NCI-H2196 (cell line): ENCODE results near the gene CADM2.

ENCODE experiments used
- DNase-seq: peaks from one replicate; lab custom pipeline; 2025; ENCODE audit not compliant: unreplicated experiment; lab: John Stamatoyannopoulos, UW

CADM2 gene

GRCh38 chr3:84983490-84983889 is 24.7 kb downstream of the CADM2 start:
- DNase-seq = no peak

- DNase-seq = no peak
Measured at GRCh38 chr3:84984429-84984828, 25.6 kb downstream of the CADM2 start.

- no peak for DNase-seq
Measured at GRCh38 chr3:84985795-84986194, 27.0 kb downstream of the CADM2 start.

GRCh38 chr3:84987706-84988504 is 29.1 kb downstream of the CADM2 start:
- no peak for DNase-seq

GRCh38 chr3:84989102-84989501 is 30.3 kb downstream of the CADM2 start:
- no peak for DNase-seq

GRCh38 chr3:84991422-84991900 is 32.7 kb downstream of the CADM2 start:
- DNase-seq = no peak

GRCh38 chr3:84993956-84994355 is 35.2 kb downstream of the CADM2 start:
- no peak for DNase-seq

- no peak for DNase-seq
Measured at GRCh38 chr3:84998545-84998944, 39.8 kb downstream of the CADM2 start.

GRCh38 chr3:85003479-85003878 is 44.7 kb downstream of the CADM2 start:
- DNase-seq = no peak

- no peak for DNase-seq
Measured at GRCh38 chr3:85004147-85004546, 45.4 kb downstream of the CADM2 start.

GRCh38 chr3:85005946-85006345 is 47.2 kb downstream of the CADM2 start:
- no peak for DNase-seq

- DNase-seq = no peak
Measured at GRCh38 chr3:85007195-85008094, 48.7 kb downstream of the CADM2 start.

- DNase-seq = no peak
Measured at GRCh38 chr3:85020828-85021227, 62.0 kb downstream of the CADM2 start.

GRCh38 chr3:85030052-85030451 is 71.3 kb downstream of the CADM2 start:
- DNase-seq = no peak

GRCh38 chr3:85037203-85037602 is 78.4 kb downstream of the CADM2 start:
- DNase-seq = no peak

- no peak for DNase-seq
Measured at GRCh38 chr3:85041001-85041400, 82.2 kb downstream of the CADM2 start.

- DNase-seq = no peak
Measured at GRCh38 chr3:85041562-85042055, 82.8 kb downstream of the CADM2 start.

- no peak for DNase-seq
Measured at GRCh38 chr3:85050821-85051220, 92.0 kb downstream of the CADM2 start.

- DNase-seq = no peak
Measured at GRCh38 chr3:85051786-85052185, 93.0 kb downstream of the CADM2 start.

GRCh38 chr3:85053626-85054025 is 94.8 kb downstream of the CADM2 start:
- DNase-seq = no peak

- no peak for DNase-seq
Measured at GRCh38 chr3:85054579-85054978, 95.8 kb downstream of the CADM2 start.

- no peak for DNase-seq
Measured at GRCh38 chr3:85068911-85069310, 110.1 kb downstream of the CADM2 start.
